Measurements from ENCODE around the gene CDKAL1.

- TF ChIP-seq CTCF (IDR thresholded peaks at IDR 0.05): no peak
- no peak for TF ChIP-seq EP300 (IDR thresholded peaks at IDR 0.05)
- TF ChIP-seq POLR2A (IDR thresholded peaks at IDR 0.05): no peak
These were observed 503.2 kb downstream of the CDKAL1 start for GRCh38 chr6:21037453-21037852.
